ENCODE results near the gene SNAPIN.
"Not testable (repeated sequence)": the region's sequence is repeated elsewhere in the genome, so short reads cannot be mapped to it uniquely, and the experiment has no call there.

SNAPIN gene

DNA sequence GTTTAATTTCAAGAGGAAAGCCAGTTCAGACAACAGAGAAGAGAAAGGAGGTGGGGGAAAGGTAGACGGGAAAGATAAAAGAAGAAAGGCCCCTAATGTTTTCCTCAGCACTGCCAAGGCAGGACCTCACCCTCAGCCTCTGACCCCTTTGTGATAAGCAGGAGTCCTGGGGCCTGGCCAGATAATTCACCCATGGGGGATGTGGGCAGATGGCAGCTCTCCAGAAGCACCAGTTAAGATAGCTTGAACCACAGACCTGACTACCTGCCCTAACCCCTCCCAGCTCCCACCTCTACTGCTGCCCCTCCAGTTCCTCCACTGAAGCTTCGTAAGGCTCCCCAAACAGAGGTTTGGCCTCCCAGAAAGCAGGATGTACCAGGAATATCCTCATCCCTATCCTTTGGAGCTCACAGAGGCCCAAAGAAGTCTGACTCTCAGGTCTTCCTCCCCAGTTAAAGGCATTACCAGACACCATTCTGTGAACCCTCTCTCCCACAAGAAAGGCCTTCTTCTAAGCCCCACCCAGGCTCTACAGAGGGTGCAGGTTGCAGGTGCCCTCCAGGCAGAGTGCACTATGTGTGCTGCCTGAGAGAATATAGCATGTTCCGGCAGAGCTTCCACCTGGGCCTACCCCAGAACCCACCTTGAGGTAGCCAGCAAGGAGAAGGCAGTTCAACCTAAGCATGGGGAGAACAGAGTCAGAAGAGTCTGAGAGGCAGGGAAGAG is 9.2 kb upstream of the SNAPIN start:
- no peak for DNase-seq

DNA sequence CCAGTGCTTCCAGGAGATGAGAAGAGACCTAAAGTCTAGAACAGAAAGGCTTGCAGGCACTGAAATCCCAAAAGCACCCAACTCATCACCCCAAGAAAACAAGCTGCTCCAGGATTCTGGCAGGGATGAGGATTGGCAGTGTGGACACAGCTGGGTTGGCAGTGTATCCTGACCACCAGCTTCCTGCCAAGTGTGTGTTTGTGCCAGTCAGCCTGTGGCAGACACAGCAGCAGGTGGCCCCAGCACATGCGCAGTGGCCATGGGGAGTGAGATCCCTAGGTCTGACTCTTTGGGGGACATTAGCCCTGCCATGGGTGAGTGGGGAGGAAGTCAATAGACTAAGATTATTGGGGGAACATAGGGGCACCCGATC is 8.7 kb upstream of the SNAPIN start:
- DNase-seq = no peak

DNA sequence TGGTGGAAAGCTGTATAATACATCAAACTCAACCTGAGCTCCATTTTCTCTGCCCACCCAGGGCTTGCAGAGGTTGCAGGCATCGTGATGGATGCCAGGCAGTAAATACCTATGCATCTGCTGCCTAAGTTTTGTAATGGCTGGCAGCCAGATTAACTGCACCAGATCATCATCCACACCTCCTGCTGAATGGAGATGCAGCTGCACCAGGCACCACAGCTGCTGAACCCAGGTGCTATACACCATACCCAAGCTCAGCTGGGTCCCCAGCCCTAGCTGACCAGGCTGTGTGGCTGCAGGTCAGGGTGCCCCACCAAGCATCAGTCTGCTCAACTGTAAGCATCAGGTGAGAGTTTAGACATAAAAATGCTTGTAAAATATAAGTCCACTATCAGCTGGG is 6.7 kb upstream of the SNAPIN start:
- no peak for DNase-seq

DNA sequence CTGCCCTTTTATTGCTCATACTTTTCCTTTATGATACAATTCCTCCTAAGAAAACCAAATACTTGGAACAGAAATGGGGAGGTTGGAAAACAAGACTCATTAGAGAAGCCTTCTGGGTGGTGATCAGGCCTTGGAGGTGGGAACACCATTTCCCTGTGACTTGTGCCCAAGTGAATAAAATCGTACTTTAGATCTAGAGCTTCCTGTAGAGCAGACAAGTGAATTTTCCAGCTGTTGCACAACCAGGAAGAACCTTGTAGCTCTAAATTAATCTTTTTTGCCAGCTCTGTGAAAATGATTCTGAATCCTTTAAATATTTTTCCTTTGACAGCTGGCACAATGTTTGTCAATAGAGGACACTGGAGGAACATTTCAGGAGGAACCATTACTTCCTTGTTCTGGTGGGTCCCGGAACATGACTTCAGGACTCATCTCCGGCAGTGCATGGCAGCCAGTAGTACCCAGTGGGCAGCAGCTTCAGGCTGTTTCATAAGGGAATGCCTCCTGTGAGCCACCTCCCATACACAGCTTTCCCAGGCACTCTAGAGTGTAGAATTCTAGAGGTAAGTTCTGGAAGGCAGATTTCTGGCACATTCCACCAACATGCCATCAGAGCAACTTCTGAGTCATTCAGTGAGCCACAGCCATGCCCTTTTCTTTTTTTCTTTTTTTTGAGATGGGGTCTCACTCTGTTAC is 5.5 kb upstream of the SNAPIN start:
- DNase-seq = peak; percentile 44

DNA sequence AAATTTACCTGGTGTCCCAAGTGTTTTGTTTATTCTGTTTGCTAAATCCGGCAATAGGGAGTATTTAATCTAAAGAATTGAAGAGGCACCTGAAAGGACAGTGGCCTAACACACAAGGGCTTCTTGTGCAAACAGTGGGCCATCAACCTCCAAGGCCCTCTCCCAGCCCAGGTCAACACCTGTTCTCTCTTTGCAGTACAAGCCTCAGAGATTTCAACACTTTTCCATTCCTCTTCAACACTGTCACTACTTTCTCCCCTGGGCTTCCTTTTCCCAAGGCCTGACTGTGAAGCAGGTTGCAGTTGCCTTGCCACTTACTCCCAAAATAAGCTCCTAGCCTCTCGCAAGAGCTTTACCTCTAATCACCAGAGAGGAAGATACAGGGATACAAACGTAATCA is 3.2 kb upstream of the SNAPIN start:
- no peak for DNase-seq

GRCh38 chr1:153659175-153659534 is 652 bp downstream of the SNAPIN start:
- DNase-seq = no peak

DNA sequence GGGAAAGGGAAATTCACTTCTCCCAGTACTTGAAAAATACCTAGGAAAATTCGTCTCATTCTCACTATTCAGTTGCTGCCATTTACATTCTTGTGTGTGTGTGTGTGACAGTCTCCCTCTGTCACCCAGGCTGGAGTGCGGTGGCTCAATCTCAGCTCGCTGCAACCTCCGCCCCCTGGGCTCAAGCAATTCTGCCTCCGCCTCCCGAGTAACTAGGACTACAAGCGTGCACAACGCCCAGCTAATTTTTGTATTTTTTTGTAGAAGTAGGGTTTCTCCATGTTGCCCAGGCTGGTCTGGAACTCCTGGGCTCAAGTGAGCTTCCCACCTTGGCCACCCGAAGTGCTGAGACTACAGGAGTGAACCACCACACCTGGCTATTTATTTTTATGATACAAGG is 1.2 kb downstream of the SNAPIN start:
- DNase-seq = no peak

- no peak for DNase-seq
Measured at GRCh38 chr1:153661111-153661708, 2.7 kb downstream of the SNAPIN start.

DNA sequence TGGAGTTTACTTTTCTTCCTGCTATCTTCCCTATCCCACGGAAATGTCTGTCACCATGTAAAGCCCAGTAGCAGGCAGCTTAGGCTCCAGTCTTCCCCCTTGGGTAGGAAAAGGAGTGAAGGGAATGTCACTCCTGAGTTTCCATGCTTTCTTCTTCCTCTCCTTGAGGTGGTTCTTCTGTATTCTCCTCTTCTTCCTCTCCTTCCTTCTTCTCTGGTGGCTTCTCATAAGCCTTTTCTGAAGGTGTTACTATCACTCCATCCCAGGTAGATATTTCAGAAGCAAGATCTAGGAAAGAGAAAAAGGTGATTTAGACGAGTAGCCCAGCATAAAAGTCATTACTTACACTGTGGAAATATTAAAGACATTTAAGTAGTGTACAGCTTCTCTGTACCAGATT is 3.8 kb downstream of the SNAPIN start:
- no peak for DNase-seq

DNA sequence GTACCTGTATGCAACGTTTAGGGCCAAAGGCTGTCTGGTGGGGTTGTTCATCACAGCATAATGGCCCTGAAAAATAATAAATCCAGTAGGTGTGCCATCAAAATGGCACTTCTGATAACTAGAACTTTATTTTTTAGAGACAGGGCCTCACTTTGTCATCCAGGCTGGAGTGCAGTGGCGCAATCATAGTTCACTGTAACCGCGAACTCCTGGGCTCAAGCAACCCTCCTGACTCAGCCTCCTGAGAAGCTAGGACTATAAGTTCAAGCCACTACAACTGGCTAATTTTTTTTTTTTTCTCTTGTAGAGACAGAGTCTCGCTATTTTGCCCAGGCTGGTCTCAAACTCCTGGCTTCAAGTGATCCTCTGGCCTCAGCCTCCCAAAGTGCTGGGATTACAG is 4.7 kb downstream of the SNAPIN start:
- peak; percentile 70 for DNase-seq

GRCh38 chr1:153667439-153667838 is 8.9 kb downstream of the SNAPIN start:
- no peak for DNase-seq

DNA sequence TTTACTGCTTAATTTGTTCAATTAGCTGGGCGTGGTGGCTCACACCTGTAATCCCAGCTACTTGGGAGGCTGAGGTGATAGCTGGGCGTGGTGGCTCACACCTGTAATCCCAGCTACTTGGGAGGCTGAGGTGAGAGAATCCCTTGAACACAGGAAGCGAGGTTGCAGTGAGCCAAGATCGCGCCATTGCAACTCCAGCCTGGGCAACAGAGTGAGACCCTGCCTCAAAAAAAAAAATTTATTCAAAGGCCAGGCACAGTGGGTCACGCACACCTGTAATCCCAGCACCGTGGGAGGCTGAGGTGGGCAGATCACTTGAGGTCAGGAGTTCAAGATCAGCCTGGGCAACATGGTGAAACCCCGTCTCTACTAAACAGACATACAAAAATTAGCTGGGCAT is 10.2 kb downstream of the SNAPIN start:
- DNase-seq = not testable (repeated sequence)

DNA sequence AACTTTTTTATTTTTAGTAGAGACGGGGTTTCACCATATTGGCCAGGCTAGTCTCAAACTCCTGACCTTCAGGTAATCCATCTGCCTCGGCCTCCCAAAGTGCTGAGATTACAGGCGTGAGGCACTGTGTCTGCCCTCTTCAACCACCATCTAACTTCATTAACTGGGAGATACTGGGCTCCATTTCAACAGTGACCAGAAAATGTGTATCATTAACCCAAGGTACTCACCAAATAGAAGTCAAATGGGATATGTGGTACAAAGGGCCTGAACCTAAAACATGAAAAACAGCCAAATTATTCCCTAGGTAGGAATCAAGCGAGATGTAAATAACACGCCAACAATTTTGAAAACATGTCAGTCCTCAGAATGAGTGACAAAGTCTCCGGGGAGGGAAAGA is 11.1 kb downstream of the SNAPIN start:
- DNase-seq = no peak

DNA sequence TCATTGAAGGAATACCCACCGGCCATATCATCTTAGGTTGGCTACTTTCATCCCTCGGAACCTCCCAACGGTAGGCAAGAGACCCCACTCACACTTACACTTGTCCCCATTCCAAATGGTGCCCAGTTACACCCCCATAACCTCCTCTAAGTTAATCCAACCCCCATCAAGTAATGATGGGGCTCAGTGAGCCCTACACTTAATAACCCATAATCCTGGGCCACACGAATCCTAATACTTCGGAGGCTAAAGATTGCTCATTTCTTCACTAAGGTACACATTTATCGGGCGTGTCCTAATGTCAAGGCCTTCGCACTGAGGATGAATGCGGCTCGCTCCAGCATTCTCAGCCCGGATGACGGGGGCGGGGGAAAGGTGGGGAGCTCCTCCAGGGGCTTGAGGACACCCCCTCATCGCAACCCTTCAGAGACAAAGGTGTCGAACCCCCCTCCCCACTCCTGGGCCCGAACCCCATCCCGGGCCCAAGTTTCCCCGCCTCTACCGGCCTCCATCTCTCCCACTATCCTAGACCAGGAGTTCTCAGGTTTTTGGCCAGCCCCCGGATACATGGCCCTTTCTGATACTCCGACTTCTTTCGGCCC is 11.9 kb downstream of the SNAPIN start:
- DNase-seq = no peak

GRCh38 chr1:153670859-153671627 is 12.5 kb downstream of the SNAPIN start, which contains the start of gene ILF2:
ILF2 (minus strand) TSS chr1:153670993; CDS start chr1:153670922, 71 bp downstream.
- DNase-seq = peak; percentile 99

DNA sequence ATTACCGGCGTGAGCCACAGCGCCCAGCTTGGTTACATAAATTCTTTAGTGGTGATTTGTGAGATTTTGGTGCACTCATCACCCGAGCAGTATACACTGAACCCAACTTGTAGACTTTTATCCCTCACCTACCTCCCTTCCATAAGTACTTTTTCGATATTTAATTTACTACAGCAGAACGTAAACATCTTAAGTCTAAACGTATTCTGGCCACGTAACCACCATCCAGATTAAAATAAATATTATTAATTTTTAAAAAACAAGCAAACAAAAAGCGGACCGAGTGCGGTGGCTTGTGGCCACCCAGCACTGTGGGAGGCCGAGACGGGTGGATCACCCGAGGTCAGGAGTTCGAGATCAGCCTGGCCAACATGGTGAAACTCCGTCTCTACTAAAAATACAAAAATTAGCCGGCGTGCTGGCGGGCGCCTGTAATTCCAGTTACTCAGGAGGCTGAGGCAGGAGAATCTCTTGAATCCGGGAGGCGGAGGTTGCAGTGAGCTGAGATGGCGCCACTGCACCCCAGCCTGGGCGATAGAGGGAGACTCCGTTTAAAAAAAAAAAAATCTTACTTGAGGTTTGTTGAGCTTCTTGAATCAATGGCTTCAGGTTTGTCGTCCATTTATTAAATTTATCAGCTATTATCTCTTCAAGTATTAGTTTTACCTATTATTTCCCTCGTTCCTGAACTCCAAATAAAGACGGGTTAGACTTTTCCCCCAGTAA is 13.3 kb downstream of the SNAPIN start:
- DNase-seq = not testable (repeated sequence)

DNA sequence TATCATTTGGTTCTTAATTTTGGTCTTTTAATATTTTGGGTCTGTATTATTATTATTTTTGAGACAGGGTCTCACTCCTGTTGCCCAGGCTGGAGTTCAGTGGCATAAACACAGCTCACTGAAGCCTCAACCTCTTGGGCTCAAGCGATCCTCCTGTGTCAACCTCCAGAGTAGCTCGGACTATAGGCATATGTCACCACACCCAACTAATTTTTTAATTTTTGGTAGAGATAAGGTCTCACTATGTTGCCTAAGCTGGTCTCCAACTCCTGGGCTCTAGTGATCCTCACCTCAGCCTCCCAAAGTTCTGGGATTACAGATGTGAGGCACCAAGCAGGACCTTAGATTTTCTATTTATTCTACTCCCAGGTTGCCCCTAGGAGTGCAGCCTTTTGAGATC is 15.0 kb downstream of the SNAPIN start:
- DNase-seq = no peak

DNA sequence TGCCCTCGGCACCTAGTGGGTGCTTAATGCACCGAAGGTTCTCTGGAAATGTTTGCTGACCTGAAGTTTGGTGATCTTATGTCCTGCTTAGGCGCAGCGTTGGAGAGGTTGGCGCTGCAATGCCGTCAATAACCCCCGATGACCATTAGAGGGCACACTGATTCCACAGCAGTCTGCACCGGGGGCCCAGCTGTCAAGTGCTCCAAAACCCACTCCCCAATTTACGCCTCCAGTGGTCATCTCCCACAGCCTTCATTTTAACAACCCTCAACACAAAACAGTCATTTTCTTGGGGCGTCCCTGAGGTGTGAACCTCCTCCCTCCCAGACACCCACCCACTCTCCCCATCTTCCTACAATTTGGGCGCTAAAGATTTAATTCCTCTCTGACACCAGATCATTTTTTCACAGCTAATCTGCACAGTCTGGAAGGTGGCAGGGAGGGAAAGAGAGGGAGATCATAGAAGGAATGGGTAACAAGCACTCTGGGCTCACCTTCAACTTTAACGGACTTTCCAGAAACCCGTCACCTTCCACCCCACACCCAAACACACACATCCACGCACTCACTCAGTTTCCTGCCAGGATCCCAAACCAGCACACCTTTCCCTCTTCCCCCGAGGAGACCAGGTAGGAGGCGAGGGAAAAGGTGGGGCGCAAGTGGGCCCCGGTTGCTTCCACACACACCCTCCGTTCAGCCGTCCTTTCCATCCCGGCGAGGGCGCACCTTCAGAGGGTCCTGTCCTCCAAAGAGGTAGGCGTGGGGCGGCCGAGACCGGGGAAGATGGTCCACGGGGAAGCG is 19.4 kb downstream of the SNAPIN start:
- DNase-seq = peak; percentile 30

GRCh38 chr1:153678519-153679336 is 20.2 kb downstream of the SNAPIN start, which contains the start of gene NPR1:
NPR1 (plus strand) TSS chr1:153678688; CDS start chr1:153679109, 421 bp downstream.
- DNase-seq = peak; percentile 14

DNA sequence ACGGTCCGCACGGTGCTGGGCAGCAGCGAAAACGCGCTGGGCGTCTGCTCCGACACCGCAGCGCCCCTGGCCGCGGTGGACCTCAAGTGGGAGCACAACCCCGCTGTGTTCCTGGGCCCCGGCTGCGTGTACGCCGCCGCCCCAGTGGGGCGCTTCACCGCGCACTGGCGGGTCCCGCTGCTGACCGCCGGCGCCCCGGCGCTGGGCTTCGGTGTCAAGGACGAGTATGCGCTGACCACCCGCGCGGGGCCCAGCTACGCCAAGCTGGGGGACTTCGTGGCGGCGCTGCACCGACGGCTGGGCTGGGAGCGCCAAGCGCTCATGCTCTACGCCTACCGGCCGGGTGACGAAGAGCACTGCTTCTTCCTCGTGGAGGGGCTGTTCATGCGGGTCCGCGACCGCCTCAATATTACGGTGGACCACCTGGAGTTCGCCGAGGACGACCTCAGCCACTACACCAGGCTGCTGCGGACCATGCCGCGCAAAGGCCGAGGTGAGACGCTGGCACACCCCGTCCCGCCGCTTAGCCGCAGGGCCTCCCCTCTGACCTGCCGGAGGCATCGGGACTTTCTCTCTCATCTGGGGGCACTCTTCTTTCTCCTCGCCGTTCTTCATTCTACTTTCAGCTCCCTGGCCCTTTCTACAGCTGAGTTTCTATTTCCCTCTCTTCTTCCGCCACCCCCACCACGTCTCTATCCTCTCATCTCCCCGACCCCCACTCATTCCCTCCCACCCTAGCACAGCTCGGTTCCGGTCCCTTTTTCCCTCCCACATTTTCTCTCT is 21.0 kb downstream of the SNAPIN start:
- no peak for DNase-seq

Measured in HCEC 1CT (cell line).